Muscle of back (tissue), 13 donors: ENCODE results near the gene ATF5. TPM values are rescaled to one million over a fixed set of nuclear protein-coding genes. Genes with fewer than 3 reads are reported as not detected.

Experiments
- DNase-seq, 3 donors: peaks; one replicate each; pipeline versions ENCODE4 v3.0.0 to v3.0.0-alpha.2; 2013
- long read RNA-seq, 9 donors: transcript quantifications; one replicate each; lab custom pipeline, GENCODE V29; 2026
- polyA plus RNA-seq, 10 donors: library from polyadenylated mRNA; unstranded; fragments of 120-200 nt; gene quantifications; one replicate each; pipeline ENCODE4 v1.2.1, GENCODE V29; 2013; ENCODE audit not compliant: insufficient read length in 10 of 10

ATF5 gene
- 10 to 100 TPM; 14.5 to 30.1 (median 23.7) TPM for polyA plus RNA-seq
- long read RNA-seq, donor 1, partial matches to known transcripts = 0 of 4 reads
- long read RNA-seq, donor 1, other reads (novel, unspliced or antisense) = 0 of 4 reads
- long read RNA-seq, donor 2, partial matches to known transcripts = 0 of 7 reads
- long read RNA-seq, donor 2, other reads (novel, unspliced or antisense) = 0 of 7 reads
- long read RNA-seq, donor 3 = 0 reads
- long read RNA-seq, donor 4, partial matches to known transcripts = 0 of 4 reads
- long read RNA-seq, donor 4, other reads (novel, unspliced or antisense) = 0 of 4 reads
- long read RNA-seq, donor 5, transcript ATF5-201 (3 exons, 2,069 nt) = major isoform, 7 of 17 reads
- long read RNA-seq, donor 5, partial matches to known transcripts = 6 of 17 reads
- long read RNA-seq, donor 5, other reads (novel, unspliced or antisense) = 0 of 17 reads
- long read RNA-seq, donor 6, partial matches to known transcripts = 19 of 23 reads
- long read RNA-seq, donor 6, other reads (novel, unspliced or antisense) = 0 of 23 reads
- long read RNA-seq, donor 7, transcript ATF5-201 (3 exons, 2,069 nt) = major isoform, 6 of 8 reads
- long read RNA-seq, donor 7, partial matches to known transcripts = 0 of 8 reads
- long read RNA-seq, donor 7, other reads (novel, unspliced or antisense) = 0 of 8 reads
- long read RNA-seq, donor 8, transcript ATF5-201 (3 exons, 2,069 nt) = major isoform, 7 of 13 reads
- long read RNA-seq, donor 8, partial matches to known transcripts = 5 of 13 reads
- long read RNA-seq, donor 8, other reads (novel, unspliced or antisense) = 0 of 13 reads
- long read RNA-seq, donor 9, partial matches to known transcripts = 0 of 2 reads
- long read RNA-seq, donor 9, other reads (novel, unspliced or antisense) = 0 of 2 reads

- DNase-seq = peak; percentile 49 to 98 (median 96)
Observed at GRCh38 chr19:49929121-49929610, at the start of gene ATF5, which contains the start of gene NUP62. ATF5 (plus strand) TSS chr19:49929205; CDS start chr19:49930851, 1,646 bp downstream. NUP62 (minus strand) TSS chr19:49929504; CDS start chr19:49909807, 19,697 bp downstream.

DNA sequence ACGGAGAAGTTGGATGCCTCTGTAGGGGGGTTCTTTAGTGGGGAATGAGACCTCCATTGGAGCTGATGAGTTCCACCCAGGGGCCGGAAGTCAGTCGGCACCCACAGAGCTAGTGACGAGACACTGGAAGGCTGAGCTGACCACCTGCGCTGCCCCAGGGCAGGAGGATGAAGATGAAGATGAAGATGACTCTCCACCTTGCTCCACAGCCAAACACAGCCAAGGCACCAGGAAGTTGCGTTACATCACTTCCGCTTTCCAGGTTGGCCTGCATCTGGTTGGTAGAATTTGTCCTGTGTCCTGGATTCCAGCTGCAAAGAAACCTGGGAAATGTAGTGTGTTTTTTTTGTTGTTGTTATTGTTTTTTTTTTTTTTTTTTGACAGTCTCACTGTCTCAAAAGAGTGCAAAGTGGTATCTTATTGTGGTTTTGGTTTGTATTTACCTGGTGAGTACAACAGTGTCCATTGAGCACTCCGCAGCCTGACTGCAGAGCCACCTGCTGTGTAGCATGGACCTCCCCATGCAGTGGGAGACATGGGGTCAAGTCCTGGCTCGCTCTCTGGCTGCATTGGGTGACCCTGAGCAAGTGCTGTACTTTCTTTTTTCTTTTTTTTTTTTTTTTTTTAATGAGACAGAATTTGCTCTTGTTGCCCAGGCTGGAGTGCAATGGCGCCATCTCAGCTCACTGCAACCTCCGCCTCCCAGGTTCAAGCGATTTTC, 49.6 kb upstream of the ATF5 start:
- no peak for DNase-seq

GRCh38 chr19:49880162-49880869, 48.7 kb upstream of the ATF5 start:
- DNase-seq = no peak

DNA sequence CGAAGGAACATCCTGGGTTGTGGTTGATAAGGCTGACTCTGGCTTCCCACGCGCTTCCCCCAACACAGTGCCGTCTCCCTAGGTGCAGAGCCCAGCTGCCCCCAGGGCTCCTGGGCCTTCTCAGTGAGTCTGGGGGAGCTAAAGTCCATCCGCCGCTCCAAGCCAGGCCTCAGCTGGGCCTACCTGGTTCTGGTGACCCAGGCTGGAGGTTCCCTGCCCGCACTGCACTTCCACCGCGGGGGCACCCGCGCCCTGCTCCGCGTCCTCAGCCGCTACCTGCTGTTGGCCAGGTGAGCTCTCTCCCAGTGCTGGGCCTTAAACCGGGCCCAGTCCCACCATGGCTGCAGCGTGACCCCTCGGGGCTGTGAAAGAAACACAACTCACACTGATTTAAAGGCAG, 47.8 kb upstream of the ATF5 start:
- DNase-seq = no peak

GRCh38 chr19:49881672-49882394, 47.2 kb upstream of the ATF5 start:
- peak in 1 of 3 donors; percentile 4 for DNase-seq

DNA sequence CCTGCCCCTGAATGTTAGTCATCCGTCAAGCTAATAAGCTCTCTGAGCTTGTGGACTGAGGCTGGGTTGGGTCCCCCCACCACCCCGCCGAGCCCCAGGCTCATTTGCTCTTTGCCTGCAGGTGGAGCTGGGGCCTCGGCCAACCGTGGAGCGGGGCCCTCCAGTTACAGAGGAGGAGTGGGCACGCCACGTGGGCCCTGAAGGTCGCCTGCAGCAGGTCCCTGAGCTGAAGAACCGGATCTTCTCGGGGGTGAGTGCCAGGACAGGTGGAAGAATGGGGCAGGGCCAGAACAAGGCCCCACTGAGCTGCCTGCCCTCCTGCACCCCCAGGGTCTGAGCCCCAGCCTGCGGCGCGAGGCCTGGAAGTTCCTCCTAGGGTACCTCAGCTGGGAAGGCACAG, 46.4 kb upstream of the ATF5 start:
- no peak for DNase-seq

GRCh38 chr19:49883094-49883493, 45.9 kb upstream of the ATF5 start:
- no peak for DNase-seq

- DNase-seq = no peak
Observed at GRCh38 chr19:49884109-49884508, 44.9 kb upstream of the ATF5 start.

DNA sequence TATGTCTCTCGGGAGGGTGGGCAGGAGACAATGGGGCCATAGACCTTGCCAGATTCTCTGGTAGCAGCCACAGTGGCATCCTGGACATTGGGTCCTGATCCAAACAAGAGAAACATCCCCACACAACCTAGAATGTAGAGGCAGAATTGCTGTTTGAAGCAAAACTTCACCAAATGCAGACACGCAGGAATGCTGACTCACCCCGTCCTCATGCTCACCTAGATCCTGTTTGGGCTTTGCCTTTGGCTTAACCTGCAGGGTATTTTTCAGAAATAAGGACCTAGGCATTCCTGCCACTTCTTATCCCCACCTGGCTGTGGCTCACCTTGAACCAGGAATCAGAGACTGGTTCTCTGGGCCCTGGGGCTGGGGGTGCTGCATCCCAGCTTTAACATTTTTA, 44.2 kb upstream of the ATF5 start:
- DNase-seq = no peak

GRCh38 chr19:49887037-49887664, 41.9 kb upstream of the ATF5 start:
- DNase-seq = no peak

DNA sequence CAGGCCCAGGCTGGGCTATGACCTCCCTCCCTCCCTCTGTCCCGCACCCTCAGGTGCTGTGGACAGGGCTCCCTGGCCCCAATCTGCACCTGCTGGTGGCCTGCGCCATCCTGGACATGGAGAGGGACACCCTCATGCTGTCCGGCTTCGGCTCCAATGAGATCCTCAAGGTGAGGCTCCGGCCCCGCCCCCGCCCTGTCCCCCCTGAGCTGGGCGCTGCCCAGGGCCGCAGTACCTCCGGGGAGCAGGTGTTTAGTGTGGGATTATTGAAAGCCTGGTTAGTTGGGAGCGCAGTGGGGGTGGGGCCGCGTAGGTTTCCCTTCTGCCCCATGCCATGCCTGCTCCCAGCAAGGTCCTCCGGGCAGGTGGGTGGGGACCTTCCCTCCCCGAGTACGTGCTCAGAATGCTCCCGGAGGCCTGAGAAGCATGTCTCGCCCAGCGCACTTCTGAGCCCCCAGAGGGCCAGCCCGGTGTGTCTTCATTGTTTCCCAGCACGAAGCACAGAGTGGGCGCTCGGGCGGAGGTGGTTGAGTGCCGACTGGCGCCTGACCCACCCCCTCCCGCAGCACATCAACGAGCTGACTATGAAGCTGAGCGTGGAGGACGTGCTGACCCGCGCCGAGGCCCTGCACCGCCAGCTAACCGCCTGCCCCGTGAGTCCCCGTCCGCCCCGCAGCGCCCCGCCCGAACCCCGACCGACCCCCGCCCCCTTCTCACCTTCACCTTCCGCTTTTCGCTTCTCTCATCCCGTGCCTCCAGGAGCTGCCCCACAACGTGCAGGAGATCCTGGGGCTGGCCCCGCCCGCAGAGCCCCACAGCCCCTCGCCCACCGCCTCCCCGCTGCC, 41.1 kb upstream of the ATF5 start:
- DNase-seq = no peak

GRCh38 chr19:49888510-49888824, 40.5 kb upstream of the ATF5 start:
- DNase-seq = no peak

- DNase-seq = no peak
Observed at GRCh38 chr19:49889038-49889686, 39.8 kb upstream of the ATF5 start.

- DNase-seq = peak; percentile 56 to 92 (median 84)
Observed at GRCh38 chr19:49889687-49890348, 39.2 kb upstream of the ATF5 start.

GRCh38 chr19:49890349-49891311, 38.4 kb upstream of the ATF5 start:
- no peak for DNase-seq

- DNase-seq = no peak
Observed at GRCh38 chr19:49891393-49891792, 37.6 kb upstream of the ATF5 start.

DNA sequence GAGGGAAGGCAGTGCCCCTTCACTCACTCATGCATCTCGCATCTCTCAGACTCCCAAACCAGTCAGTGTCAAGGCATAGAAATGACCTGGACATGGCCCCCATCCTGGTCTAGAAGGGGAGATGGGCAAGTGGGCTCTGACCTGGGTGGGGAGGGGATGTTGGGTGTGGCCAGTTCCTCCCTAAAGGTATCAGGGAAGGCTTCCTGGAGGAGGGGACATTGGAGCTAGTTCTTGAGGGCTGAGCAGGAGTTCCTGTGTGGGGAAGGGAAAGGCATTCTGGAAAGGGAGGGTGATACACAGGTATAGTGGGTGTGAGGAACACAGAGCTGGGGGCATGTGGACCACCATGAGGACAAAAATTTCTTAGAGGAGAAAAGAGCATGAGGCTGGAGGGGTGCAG, 36.3 kb upstream of the ATF5 start:
- DNase-seq = no peak
